ENCODE measurements around the gene UBE4B. TPM values are rescaled to one million over a fixed set of nuclear protein-coding genes. Genes with fewer than 3 reads are reported as not detected.

Gene UBE4B
- polyA plus RNA-seq, 3 donors = 6.0 to 34.6 (median 9.2) TPM

- Histone ChIP-seq H3K27me3 (ENCODE audit: control insufficient read depth in 2 of 2, insufficient read depth in 2 of 2, low read length in 2 of 2) (no peaks in the 10 kb centered on the region), H2AFZ (ENCODE audit: insufficient read depth, low read depth, low read length, poor library complexity, severe bottlenecking) (no peak overlapping the region), H3K4me2 (replicated peaks; ENCODE audit: extremely low read depth, low read length, poor library complexity, severe bottlenecking) (no peak overlapping the region), H3K36me3 (replicated peaks in 1 of 2; ENCODE audit: control insufficient read depth in 1 of 2, insufficient read depth in 2 of 2, low read length in 2 of 2) (peaks cover 32 to 60% of the 10 kb centered on the region in 2 donors), H3K9me3 (replicated peaks in 1 of 2; ENCODE audit: control insufficient read depth in 1 of 2, insufficient read depth in 1 of 2, low read length in 2 of 2) (no peaks in the 10 kb centered on the region), H3K27ac (ENCODE audit: low read depth in 1 of 2, low read length in 2 of 2) (no peak overlapping the region), H3K4me3 (replicated peaks in 1 of 3; ENCODE audit: low read depth in 2 of 3, low read length in 3 of 3) (no peak overlapping the region), H3K9ac (ENCODE audit: insufficient read depth, low read length, poor library complexity, severe bottlenecking) (no peak overlapping the region), H3K4me1 (ENCODE audit: control insufficient read depth in 1 of 2, insufficient read depth in 2 of 2, low read length in 2 of 2) (no peaks in the 10 kb centered on the region), H3K79me2 (ENCODE audit: insufficient read depth, low read length) (no peaks in the 10 kb centered on the region), H4K20me1 (ENCODE audit: insufficient read depth, low read length) (no peaks in the 10 kb centered on the region)
- H3K36me3 Mint-ChIP-seq = peaks cover 51 to 65% of the 10 kb centered on the region in 2 donors
- intact Hi-C loops (cut with micrococcal nuclease) = no loop called here
- H3K4me3 Mint-ChIP-seq = no peak overlapping the region
- H3K27me3 Mint-ChIP-seq (ENCODE audit: low read depth in 3 of 3) = no peaks in the 10 kb centered on the region
- WGBS (ENCODE audit: insufficient coverage) = 98% methylated on average over 8 of the region's 22 CpGs
- TF ChIP-seq CTCF (IDR thresholded peaks at IDR 0.05) = no peak
- H3K27ac Mint-ChIP-seq = no peak overlapping the region
- no peak for DNase-seq
- peaks cover 2% of the 10 kb centered on the region for H3K4me1 Mint-ChIP-seq
- peaks cover 0 to 4% (median 0%) of the 10 kb centered on the region in 7 donors for H3K9me3 Mint-ChIP-seq
These were observed 146.0 kb downstream of the UBE4B start for GRCh38 chr1:10178597-10179405.

GRCh38 chr1:10179406-10180091 lies 146.8 kb downstream of the UBE4B start:
- no peak overlapping the region for H2AFZ ChIP-seq (ENCODE audit: insufficient read depth, low read depth, low read length, poor library complexity, severe bottlenecking)
- H3K4me3 ChIP-seq (replicated peaks in 1 of 3; ENCODE audit: low read depth in 2 of 3, low read length in 3 of 3) = no peak overlapping the region
- intact Hi-C loops (cut with micrococcal nuclease) = no loop called here
- Mint-ChIP-seq H3K4me1 (peaks cover 2% of the 10 kb centered on the region), H3K36me3 (peaks cover 50 to 58% of the 10 kb centered on the region in 2 donors), H3K9me3 (peaks cover 0 to 2% (median 0%) of the 10 kb centered on the region in 7 donors), H3K27ac (peak overlapping the region in 1 of 7 donors; percentile 8), H3K27me3 (ENCODE audit: low read depth in 3 of 3) (no peaks in the 10 kb centered on the region), H3K4me3 (no peak overlapping the region)
- no peak overlapping the region for H3K27ac ChIP-seq (ENCODE audit: low read depth in 1 of 2, low read length in 2 of 2)
- WGBS (ENCODE audit: insufficient coverage) = 97% methylated on average over 19 of the region's 23 CpGs
- no peaks in the 10 kb centered on the region for H3K4me1 ChIP-seq (ENCODE audit: control insufficient read depth in 1 of 2, insufficient read depth in 2 of 2, low read length in 2 of 2)
- no peak for DNase-seq
- H3K4me2 ChIP-seq (replicated peaks; ENCODE audit: extremely low read depth, low read length, poor library complexity, severe bottlenecking) = no peak overlapping the region
- no peaks in the 10 kb centered on the region for H3K9me3 ChIP-seq (replicated peaks in 1 of 2; ENCODE audit: control insufficient read depth in 1 of 2, insufficient read depth in 1 of 2, low read length in 2 of 2)
- no peaks in the 10 kb centered on the region for H3K27me3 ChIP-seq (ENCODE audit: control insufficient read depth in 2 of 2, insufficient read depth in 2 of 2, low read length in 2 of 2)
- TF ChIP-seq CTCF (IDR thresholded peaks at IDR 0.05) = no peak
- H3K79me2 ChIP-seq (ENCODE audit: insufficient read depth, low read length) = no peaks in the 10 kb centered on the region
- H4K20me1 ChIP-seq (ENCODE audit: insufficient read depth, low read length) = no peaks in the 10 kb centered on the region
- H3K9ac ChIP-seq (ENCODE audit: insufficient read depth, low read length, poor library complexity, severe bottlenecking) = no peak overlapping the region
- peaks cover 31 to 55% of the 10 kb centered on the region in 2 donors for H3K36me3 ChIP-seq (replicated peaks in 1 of 2; ENCODE audit: control insufficient read depth in 1 of 2, insufficient read depth in 2 of 2, low read length in 2 of 2)

All from CD14-positive monocyte (primary cell).